ENCODE measurements around the gene TCF19. TPM values are rescaled to one million over a fixed set of nuclear protein-coding genes. Genes with fewer than 3 reads are reported as not detected.

The TCF19 gene
- total RNA-seq, 4 donors from 2014 or later, result 1.5 to 5.1 (median 2.6) TPM

- no peak for TF ChIP-seq CTCF (IDR thresholded peaks at IDR 0.05 in 4 of 5, conservative IDR thresholded peaks at IDR 0.05 in 1 of 5)
- TF ChIP-seq POLR2A (IDR thresholded peaks at IDR 0.05), result no peak
- no peak overlapping the region for H3K27ac ChIP-seq
These were observed 8.5 kb upstream of the TCF19 start for GRCh38 chr6:31149827-31150447.

DNA sequence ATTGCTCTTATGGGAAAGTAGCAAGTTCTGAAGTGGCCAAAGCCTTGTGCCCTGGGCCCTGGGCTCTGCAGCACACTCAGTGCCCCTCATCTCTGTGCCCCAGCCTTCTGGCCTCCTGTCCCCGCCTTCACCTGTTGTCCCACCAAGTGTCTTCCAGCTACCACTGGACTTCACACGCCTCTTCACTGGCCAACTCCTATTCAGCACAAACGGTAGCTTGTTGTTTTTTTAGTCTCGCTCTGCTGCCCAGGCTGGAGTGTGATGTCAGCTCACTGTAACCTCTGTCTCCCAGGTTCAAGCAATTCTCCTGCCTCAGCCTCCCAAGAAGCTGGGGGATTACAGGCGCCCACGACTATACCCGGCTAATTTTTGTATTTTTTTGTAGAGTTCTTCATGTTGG, 5.6 kb upstream of the TCF19 start:
- Histone ChIP-seq H3K27me3 (no peaks in the 10 kb centered on the region), H3K27ac (no peak overlapping the region), H3K9me3 (no peaks in the 10 kb centered on the region), H3K4me3 (no peak overlapping the region), H3K4me1 (peaks cover 10 to 21% of the 10 kb centered on the region in 2 donors), H3K36me3 (peaks cover 0 to 34% of the 10 kb centered on the region in 2 donors)
- DNase-seq, result no peak
- no peak for ATAC-seq
- intact Hi-C loops (cut with DNase I; ENCODE audit: low total_unique reads), result no loop called here
- in situ Hi-C loops (cut with MboI; ENCODE audit: low sequenced_read_pairs in 4 of 4), result no loop called here
- no peak for TF ChIP-seq CTCF (IDR thresholded peaks at IDR 0.05 in 4 of 5, conservative IDR thresholded peaks at IDR 0.05 in 1 of 5)

More at GRCh38 chr6:31149827-31150447, 8.5 kb upstream of the TCF19 start:
- Histone ChIP-seq H3K27me3 (no peaks in the 10 kb centered on the region), H3K9me3 (no peaks in the 10 kb centered on the region), H3K36me3 (peaks cover 0 to 38% of the 10 kb centered on the region in 2 donors), H3K4me1 (no peaks in the 10 kb centered on the region), H3K4me3 (no peak overlapping the region)
- intact Hi-C loops (cut with DNase I; ENCODE audit: low total_unique reads), result no loop called here
- in situ Hi-C loops (cut with MboI; ENCODE audit: low sequenced_read_pairs in 4 of 4), result no loop called here
- DNase-seq (no peak), ATAC-seq (peak in 1 of 2 donors; percentile 33)

DNA sequence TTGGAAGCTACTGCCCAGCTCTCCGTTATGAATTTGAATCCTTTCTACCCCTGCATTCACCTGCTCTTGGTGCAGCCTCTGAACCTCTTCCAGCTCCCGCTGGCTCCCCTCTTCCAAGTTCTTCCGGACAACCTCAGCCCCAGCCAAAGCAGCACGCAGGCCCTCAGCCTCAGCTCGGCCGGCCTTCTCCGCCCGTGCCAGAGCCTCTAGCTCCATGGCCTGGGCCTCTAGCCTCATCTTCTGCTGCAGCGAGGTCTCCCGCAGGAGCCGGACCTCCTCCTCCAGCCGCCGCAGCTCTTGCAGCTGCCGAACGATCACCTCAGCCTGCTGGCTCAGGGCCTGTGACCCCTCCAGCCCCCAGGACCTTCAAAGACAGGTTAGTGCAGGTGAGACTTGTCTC, 4.0 kb upstream of the TCF19 start:
- Histone ChIP-seq H3K9me3 (no peaks in the 10 kb centered on the region), H3K36me3 (peaks cover 0 to 28% of the 10 kb centered on the region in 2 donors), H3K27me3 (no peaks in the 10 kb centered on the region), H3K4me1 (peaks cover 19 to 26% of the 10 kb centered on the region in 2 donors), H3K4me3 (no peak overlapping the region), H3K27ac (no peak overlapping the region)
- no peak for ATAC-seq
- in situ Hi-C loops (cut with MboI; ENCODE audit: low sequenced_read_pairs in 4 of 4) (no loop called here), intact Hi-C loops (cut with DNase I; ENCODE audit: low total_unique reads) (no loop called here)
- DNase-seq, result no peak
- TF ChIP-seq CTCF (IDR thresholded peaks at IDR 0.05 in 4 of 5, conservative IDR thresholded peaks at IDR 0.05 in 1 of 5), result no peak
- no peak for TF ChIP-seq POLR2A (IDR thresholded peaks at IDR 0.05)

- ATAC-seq (no peak), DNase-seq (no peak)
- no peak overlapping the region for H3K4me3 ChIP-seq
- in situ Hi-C loops (cut with MboI; ENCODE audit: low sequenced_read_pairs in 4 of 4), result no loop called here
- no peaks in the 10 kb centered on the region for H3K27me3 ChIP-seq
- H3K4me1 ChIP-seq, result peaks cover 20 to 26% of the 10 kb centered on the region in 2 donors
- H3K36me3 ChIP-seq, result peaks cover 0 to 14% of the 10 kb centered on the region in 2 donors
- H3K9me3 ChIP-seq, result no peaks in the 10 kb centered on the region
- intact Hi-C loops (cut with DNase I; ENCODE audit: low total_unique reads), result loop anchor here (5.0 kb wide), 1 partner anchor 116 kb away; the partner anchor contains the start of gene HLA-C
- H3K27ac ChIP-seq, result peak overlapping the region in 2 of 4 donors; percentile 88 to 89
- no peak for TF ChIP-seq CTCF (IDR thresholded peaks at IDR 0.05 in 4 of 5, conservative IDR thresholded peaks at IDR 0.05 in 1 of 5)
- TF ChIP-seq POLR2A (IDR thresholded peaks at IDR 0.05), result no peak
These were observed 1.7 kb upstream of the TCF19 start for GRCh38 chr6:31156641-31157040.
